GM12891 (cell line): ENCODE data around the gene HAUS5.

Experiments
- DNase-seq: peaks from one replicate; pipeline ENCODE4 v3.0.0; 2011; ENCODE audit warnings: low spot score; ENCODE audit not compliant: insufficient read length
- FAIRE-seq: peaks from 2 replicates; lab custom pipeline; 2011; peaks lifted over from hg19 to GRCh38; lab: Jason Lieb, UNC
- PAX5 ChIP-seq: IDR thresholded peaks from 2 replicates; pipeline ENCODE4 v1.6.1; 2011; ENCODE audit warnings: low read length, moderate library complexity, mild to moderate bottlenecking; ENCODE audit not compliant: insufficient read depth, severe bottlenecking
- POLR2A ChIP-seq: IDR thresholded peaks from 2 replicates; pipeline ENCODE4 v1.6.1; 2011; ENCODE audit warnings: low read depth, low read length, control low read depth
- POLR2AphosphoS5 ChIP-seq: IDR thresholded peaks from 2 replicates; pipeline ENCODE4 v1.6.1; 2011; ENCODE audit warnings: low read depth, low read length, control low read depth
- POU2F2 ChIP-seq: IDR thresholded peaks from 2 replicates; pipeline ENCODE4 v1.6.1; 2011; ENCODE audit warnings: low read depth, mild to moderate bottlenecking, control low read depth, low read length, moderate library complexity
- SPI1 ChIP-seq: IDR thresholded peaks from 2 replicates; pipeline ENCODE4 v1.6.1; 2011; ENCODE audit warnings: low read depth, low read length, control low read depth
- TAF1 ChIP-seq: IDR thresholded peaks from 2 replicates; pipeline ENCODE4 v1.6.1; 2011; ENCODE audit warnings: low read depth, low read length, control low read depth

Gene HAUS5

DNA sequence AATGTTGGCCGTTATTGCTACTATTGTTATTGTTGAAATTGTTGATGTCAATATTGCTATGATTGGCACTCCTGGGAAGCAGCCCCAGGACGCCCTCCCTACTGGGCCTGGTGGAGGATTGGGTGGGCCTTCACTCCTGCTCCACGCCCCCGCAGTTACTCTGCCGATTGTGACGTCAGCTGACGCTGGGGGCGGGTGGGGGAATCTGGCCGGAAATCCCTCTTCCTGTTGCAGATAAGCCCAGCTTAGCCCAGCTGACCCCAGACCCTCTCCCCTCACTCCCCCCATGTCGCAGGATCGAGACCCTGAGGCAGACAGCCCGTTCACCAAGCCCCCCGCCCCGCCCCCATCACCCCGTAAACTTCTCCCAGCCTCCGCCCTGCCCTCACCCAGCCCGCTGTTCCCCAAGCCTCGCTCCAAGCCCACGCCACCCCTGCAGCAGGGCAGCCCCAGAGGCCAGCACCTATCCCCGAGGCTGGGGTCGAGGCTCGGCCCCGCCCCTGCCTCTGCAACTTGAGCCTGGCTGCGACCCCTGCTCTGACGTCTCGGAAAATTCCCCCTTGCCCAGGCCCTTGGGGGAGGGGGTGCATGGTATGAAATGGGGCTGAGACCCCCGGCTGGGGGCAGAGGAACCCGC, 29.1 kb downstream of the HAUS5 start, which contains the start of gene ETV2:
Gene ETV2 (plus strand): TSS at position 231 of the 637 bp plus-strand sequence. CDS start 716 bp downstream, outside the sequence.
- peak; percentile 71 for FAIRE-seq
- TF ChIP-seq PAX5 (no peak), POU2F2 (no peak), TAF1 (no peak), SPI1 (0 out of 2 replicates have a peak, but pooled peaks have one; percentile 4), POLR2A (no peak)

DNA sequence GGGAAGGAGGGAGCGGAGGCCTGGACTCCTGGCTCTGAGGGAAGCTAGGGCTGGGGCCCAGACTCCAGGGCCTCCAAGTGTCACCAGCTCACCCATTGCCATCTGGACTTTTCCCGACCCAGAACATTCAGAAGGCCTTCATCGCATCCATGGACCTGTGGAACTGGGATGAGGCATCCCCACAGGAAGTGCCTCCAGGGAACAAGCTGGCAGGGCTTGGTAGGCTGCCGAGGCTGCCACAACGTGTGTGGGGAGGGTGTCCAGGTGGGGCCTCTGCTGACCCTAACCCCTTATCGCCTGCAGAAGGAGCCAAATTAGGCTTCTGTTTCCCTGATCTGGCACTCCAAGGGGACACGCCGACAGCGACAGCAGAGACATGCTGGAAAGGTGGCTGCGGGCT, 29.8 kb downstream of the HAUS5 start:
- DNase-seq = no peak
- no peak for FAIRE-seq
- TF ChIP-seq POLR2A (no peak), POLR2AphosphoS5 (no peak), POU2F2 (no peak), PAX5 (no peak), TAF1 (no peak), SPI1 (no peak)

More for the DNA sequence above, 29.1 kb downstream of the HAUS5 start, which contains the start of gene ETV2:
- DNase-seq = no peak

DNA sequence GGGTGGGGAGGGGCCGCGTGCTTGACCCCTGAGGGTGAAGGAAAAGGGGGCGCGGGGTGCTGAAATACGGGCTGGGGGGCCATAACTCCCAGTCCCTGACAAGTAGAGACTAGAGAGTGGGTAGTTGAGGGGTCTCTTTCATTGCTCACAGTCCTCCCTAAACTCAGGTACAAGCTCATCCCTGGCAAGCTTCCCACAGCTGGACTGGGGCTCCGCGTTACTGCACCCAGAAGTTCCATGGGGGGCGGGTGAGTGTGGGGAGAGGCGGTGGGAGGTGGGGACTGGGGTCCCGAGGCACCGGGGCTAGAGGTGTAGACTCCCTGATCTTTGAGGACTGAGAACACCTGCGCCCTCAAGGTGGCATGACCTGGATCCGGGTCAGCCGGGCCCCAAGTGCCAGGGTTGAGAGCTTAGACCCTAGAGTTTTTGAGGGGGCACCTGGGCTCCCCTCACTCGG, 30.3 kb downstream of the HAUS5 start:
- no peak for FAIRE-seq
- no peak for TF ChIP-seq POLR2A
- no peak for DNase-seq

DNA sequence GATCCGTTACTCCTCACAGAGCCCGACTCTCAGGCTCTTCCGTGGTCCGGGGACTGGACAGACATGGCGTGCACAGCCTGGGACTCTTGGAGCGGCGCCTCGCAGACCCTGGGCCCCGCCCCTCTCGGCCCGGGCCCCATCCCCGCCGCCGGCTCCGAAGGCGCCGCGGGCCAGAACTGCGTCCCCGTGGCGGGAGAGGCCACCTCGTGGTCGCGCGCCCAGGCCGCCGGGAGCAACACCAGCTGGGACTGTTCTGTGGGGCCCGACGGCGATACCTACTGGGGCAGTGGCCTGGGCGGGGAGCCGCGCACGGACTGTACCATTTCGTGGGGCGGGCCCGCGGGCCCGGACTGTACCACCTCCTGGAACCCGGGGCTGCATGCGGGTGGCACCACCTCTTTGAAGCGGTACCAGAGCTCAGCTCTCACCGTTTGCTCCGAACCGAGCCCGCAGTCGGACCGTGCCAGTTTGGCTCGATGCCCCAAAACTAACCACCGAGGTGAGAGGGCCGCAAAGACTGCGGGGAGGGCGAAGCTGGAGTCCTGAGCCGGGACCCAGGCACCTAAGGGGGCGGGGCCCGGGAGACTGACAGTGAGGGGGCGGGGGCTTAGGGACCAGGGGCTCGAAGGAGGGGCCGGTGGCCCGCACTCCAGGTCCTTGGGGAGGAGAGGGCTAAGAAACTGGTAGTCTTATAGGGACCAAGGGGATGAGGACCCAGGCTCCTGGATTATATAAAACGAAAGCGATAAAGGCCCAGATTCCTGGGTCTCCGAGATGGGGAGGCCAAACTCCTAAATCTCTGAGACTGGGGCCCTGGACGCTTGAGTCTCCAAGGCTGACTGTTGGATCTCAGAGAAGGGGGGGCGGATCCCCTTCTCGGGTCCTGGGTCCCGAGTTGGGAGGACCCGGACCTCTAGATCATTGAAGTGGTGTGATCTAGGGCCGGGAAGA, 31.0 kb downstream of the HAUS5 start:
- peak; percentile 80 for TF ChIP-seq TAF1
- no peak for TF ChIP-seq PAX5
- 0 out of 2 replicates have a peak, but pooled peaks have one; percentile 47 for TF ChIP-seq POLR2A
- TF ChIP-seq POU2F2 = no peak
- TF ChIP-seq SPI1 = no peak
- peak; percentile 69; the same call in 1 of the 2 replicates for TF ChIP-seq POLR2AphosphoS5
- FAIRE-seq = peak; percentile 87
- peak; percentile 87 for DNase-seq

DNA sequence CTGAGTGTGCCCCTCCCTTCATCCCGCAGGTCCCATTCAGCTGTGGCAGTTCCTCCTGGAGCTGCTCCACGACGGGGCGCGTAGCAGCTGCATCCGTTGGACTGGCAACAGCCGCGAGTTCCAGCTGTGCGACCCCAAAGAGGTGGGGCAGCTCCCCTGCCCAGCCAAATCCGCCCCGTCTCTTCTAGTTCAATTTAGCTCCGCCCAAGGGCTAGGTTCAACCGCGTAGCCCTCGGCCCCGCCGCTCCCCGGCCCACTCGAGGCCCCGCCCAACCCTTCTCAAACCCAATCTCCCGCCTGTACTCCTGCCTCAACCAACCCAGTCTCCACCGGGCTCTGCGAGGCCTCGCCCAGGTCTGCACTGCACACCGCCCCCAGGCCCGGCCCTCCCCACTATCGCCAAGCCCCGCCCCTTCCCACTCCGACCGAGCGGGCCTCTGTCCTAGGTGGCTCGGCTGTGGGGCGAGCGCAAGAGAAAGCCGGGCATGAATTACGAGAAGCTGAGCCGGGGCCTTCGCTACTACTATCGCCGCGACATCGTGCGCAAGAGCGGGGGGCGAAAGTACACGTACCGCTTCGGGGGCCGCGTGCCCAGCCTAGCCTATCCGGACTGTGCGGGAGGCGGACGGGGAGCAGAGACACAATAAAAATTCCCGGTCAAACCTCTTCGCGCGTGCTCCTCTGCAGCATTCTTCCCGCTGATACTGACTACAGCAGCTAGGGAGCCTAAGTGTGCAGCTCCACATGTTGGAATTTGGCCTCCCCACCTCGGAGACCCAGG, 31.9 kb downstream of the HAUS5 start:
- FAIRE-seq = peak; percentile 92
- TF ChIP-seq PAX5 (no peak), TAF1 (no peak), POLR2AphosphoS5 (no peak), SPI1 (no peak), POU2F2 (no peak), POLR2A (no peak)
- peak; percentile 92 for DNase-seq

DNA sequence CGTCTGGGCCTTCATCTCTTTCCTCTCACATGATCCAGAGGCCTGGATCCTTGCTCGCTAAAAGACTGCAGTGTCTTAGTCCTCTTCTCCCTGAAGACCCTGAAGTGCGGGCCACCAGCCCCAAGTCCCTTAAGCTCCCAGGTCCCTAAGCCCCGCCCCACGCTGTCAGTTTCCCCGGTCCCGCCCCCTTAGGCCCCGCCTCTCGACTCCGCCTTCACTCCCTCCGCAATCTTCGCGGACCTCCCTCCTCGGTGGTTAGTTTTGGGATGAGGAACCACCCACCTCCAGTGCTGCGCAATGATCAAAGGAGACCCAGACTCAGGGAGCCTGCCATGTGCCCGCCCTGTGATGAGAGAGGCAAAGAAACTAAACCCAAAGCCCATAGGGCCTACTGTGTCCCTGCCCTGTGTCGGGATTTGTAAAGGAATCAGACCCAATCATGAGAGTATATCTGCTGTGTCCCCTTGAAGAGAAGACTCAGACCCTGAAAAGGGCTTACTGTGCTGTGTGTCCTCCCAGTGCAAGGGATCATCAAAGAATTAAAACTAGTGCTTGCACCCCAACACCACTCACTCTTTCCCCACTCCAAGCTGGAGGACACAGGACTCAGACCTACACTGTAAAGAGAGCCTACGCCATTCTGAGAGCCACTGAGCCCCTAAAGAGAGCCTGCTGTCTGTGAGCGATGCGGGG, 32.6 kb downstream of the HAUS5 start:
- FAIRE-seq (no peak), DNase-seq (no peak)
- no peak for TF ChIP-seq POU2F2
- TF ChIP-seq POLR2AphosphoS5 = no peak
- no peak for TF ChIP-seq PAX5
- no peak for TF ChIP-seq TAF1
- TF ChIP-seq POLR2A = no peak
- no peak for TF ChIP-seq SPI1

DNA sequence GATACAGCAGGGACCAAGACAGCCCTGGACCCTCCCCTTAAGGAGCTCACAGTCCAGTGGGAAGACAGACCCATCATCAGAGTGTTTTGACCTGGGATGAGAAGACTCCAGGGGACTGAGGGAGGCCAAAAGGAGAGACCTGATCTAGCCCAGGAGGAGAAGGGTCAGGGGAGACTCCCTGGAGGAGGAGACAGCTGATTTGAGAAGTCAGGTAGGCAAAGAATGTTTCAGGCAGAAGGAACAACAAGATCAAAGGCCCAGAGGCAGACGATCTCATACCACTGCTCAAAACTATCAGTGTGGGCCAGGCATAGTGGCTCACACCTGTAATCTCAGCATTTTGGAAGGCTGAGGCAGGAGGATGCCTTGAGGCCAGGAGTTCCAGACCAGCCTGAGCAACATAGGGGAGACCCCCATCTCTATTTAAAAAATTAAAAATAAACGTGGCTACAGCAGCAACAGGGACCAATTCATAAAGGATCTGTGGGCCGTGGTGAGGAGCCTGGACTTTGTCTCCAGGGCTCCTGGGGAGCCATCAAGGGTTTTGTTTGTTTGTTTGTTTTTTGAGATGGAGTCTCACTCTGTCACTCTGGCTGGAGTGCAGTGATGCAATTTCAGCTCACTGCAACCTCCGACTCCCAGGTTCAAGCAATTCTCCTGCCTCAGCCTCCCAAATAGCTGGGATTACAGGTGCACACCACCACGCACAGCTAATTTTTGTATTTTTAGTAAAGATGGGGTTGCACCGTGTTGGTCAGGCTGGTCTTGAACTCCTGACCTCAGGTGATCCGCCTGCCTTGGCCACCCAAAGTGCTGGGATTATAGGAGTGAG, 33.4 kb downstream of the HAUS5 start:
- FAIRE-seq = no peak
- DNase-seq = no peak
- TF ChIP-seq TAF1 (no peak), POU2F2 (no peak), PAX5 (no peak), POLR2A (no peak), SPI1 (no peak), POLR2AphosphoS5 (no peak)
